Left kidney (tissue), 8 donors: ENCODE data around the gene RUSC1. TPM values are rescaled to one million over a fixed set of nuclear protein-coding genes. Genes with fewer than 3 reads are reported as not detected.
"Not testable (repeated sequence)": the region's sequence is repeated elsewhere in the genome, so short reads cannot be mapped to it uniquely, and the experiment has no call there.

ENCODE experiments used
- DNase-seq: peaks from one replicate; pipeline ENCODE4 v3.0.0-alpha.2; 2013
- long read RNA-seq, 8 donors: transcript quantifications; one replicate each; lab custom pipeline, GENCODE V29; 2026
- polyA plus RNA-seq: library from polyadenylated mRNA; unstranded; fragments of 120-200 nt; gene quantifications from one replicate; pipeline ENCODE4 v1.2.1, GENCODE V29; 2013; ENCODE audit not compliant: insufficient read length

The RUSC1 gene
- 34.3 TPM for polyA plus RNA-seq
- long read RNA-seq, donor 1, partial matches to known transcripts, result 0 of 6 reads
- long read RNA-seq, donor 1, other reads (novel, unspliced or antisense), result 0 of 6 reads
- long read RNA-seq, donor 2, partial matches to known transcripts, result 5 of 14 reads
- long read RNA-seq, donor 2, other reads (novel, unspliced or antisense), result 0 of 14 reads
- long read RNA-seq, donor 3, transcript RUSC1-203 (9 exons, 1,968 nt), result major isoform, 5 of 20 reads
- long read RNA-seq, donor 3, partial matches to known transcripts, result 9 of 20 reads
- long read RNA-seq, donor 3, other reads (novel, unspliced or antisense), result 0 of 20 reads
- long read RNA-seq, donor 4, partial matches to known transcripts, result 6 of 6 reads
- long read RNA-seq, donor 4, other reads (novel, unspliced or antisense), result 0 of 6 reads
- long read RNA-seq, donor 5, partial matches to known transcripts, result 5 of 12 reads
- long read RNA-seq, donor 5, other reads (novel, unspliced or antisense), result 0 of 12 reads
- long read RNA-seq, donor 6, partial matches to known transcripts, result 0 of 6 reads
- long read RNA-seq, donor 6, other reads (novel, unspliced or antisense), result 0 of 6 reads
- long read RNA-seq, donor 7, partial matches to known transcripts, result 0 of 13 reads
- long read RNA-seq, donor 7, other reads (novel, unspliced or antisense), result 0 of 13 reads
- long read RNA-seq, donor 8, partial matches to known transcripts, result 0 of 3 reads
- long read RNA-seq, donor 8, other reads (novel, unspliced or antisense), result 0 of 3 reads

GRCh38 chr1:155320661-155321617 lies at the start of gene RUSC1:
RUSC1 (plus strand) TSS chr1:155320894; CDS start chr1:155321774, 880 bp downstream.
- DNase-seq, result peak; percentile 77

- no peak for DNase-seq
Measured at GRCh38 chr1:155272466-155273342, 48.0 kb upstream of the RUSC1 start.

GRCh38 chr1:155273343-155274245 lies 47.1 kb upstream of the RUSC1 start, which contains the start of gene CLK2:
CLK2 (minus strand) TSS chr1:155273504; CDS start chr1:155270977, 2,527 bp downstream.
- peak; percentile 93 for DNase-seq

- DNase-seq, result peak; percentile 97
Measured at GRCh38 chr1:155277070-155277901, 43.4 kb upstream of the RUSC1 start, which contains the start of gene HCN3. HCN3 (plus strand) TSS chr1:155277463; CDS start chr1:155277591, 128 bp downstream.

- DNase-seq, result peak; percentile 77
Measured at GRCh38 chr1:155277902-155278688, 42.6 kb upstream of the RUSC1 start.

- DNase-seq, result no peak
Measured at GRCh38 chr1:155278689-155279160, 42.0 kb upstream of the RUSC1 start.

- no peak for DNase-seq
Measured at GRCh38 chr1:155279268-155279667, 41.4 kb upstream of the RUSC1 start.

- DNase-seq, result no peak
Measured at GRCh38 chr1:155282488-155283091, 38.1 kb upstream of the RUSC1 start.

- no peak for DNase-seq
Measured at GRCh38 chr1:155284476-155284875, 36.2 kb upstream of the RUSC1 start.

GRCh38 chr1:155285063-155285462 lies 35.6 kb upstream of the RUSC1 start:
- DNase-seq, result no peak

- no peak for DNase-seq
Measured at GRCh38 chr1:155285631-155286044, 35.1 kb upstream of the RUSC1 start.

- DNase-seq, result no peak
Measured at GRCh38 chr1:155286544-155286943, 34.1 kb upstream of the RUSC1 start.

- no peak for DNase-seq
Measured at GRCh38 chr1:155287987-155288543, 32.6 kb upstream of the RUSC1 start.

- not testable (repeated sequence) for DNase-seq
Measured at GRCh38 chr1:155291006-155291405, 29.7 kb upstream of the RUSC1 start.

- no peak for DNase-seq
Measured at GRCh38 chr1:155293086-155293749, 27.5 kb upstream of the RUSC1 start.

- no peak for DNase-seq
Measured at GRCh38 chr1:155294520-155295182, 26.0 kb upstream of the RUSC1 start.
